ENCODE results near the gene AGO3. TPM values are rescaled to one million over a fixed set of nuclear protein-coding genes. Genes with fewer than 3 reads are reported as not detected.

Gene AGO3
- polyA plus RNA-seq, 2 of the 4 experiments (the other 2 are of a cell fraction), result 3.8 to 14.7 TPM

- TF ChIP-seq TP53 (CRISPR knock-in tag; IDR thresholded peaks at IDR 0.05) (no peak), KDM5A (IDR thresholded peaks at IDR 0.05) (no peak), GATA3 (IDR thresholded peaks at IDR 0.05; ENCODE audit: borderline replicate concordance) (no peak), HOXB5 (CRISPR knock-in tag; IDR thresholded peaks at IDR 0.05) (no peak), JUNB (IDR thresholded peaks at IDR 0.05) (no peak), BCL3 (IDR thresholded peaks at IDR 0.05) (no peak)
- H3K9me3 ChIP-seq, result no peaks in the 10 kb centered on the region
- ChIA-PET POLR2A (no interaction called here), CTCF (no interaction called here)
- WGBS (ENCODE audit: missing lambda C conversion rate), result 30% methylated on average over 3 of the region's 3 CpGs
- DNase-seq (ENCODE audit: low read depth in 1 of 2, low spot score in 1 of 2), result no peak
- H3K27ac ChIP-seq, result no peak overlapping the region
- no peak for FAIRE-seq
- no peak overlapping the region for H3K4me2 ChIP-seq
- H3K4me1 ChIP-seq, result no peaks in the 10 kb centered on the region
- no peak for ATAC-seq
- no peak overlapping the region for H3K4me3 ChIP-seq
Observed at GRCh38 chr1:36081926-36082485, 151.1 kb downstream of the AGO3 start.

- H3K9me3 ChIP-seq, result no peaks in the 10 kb centered on the region
- no peak overlapping the region for H3K4me3 ChIP-seq
- no peak for DNase-seq (ENCODE audit: low read depth in 1 of 2, low spot score in 1 of 2)
- CTCF ChIA-PET, result interaction anchor here (0.9 kb wide), 1 partner anchor 151 kb away, joined by 3 read pairs; no protein-coding TSS in a partner anchor
- TF ChIP-seq SMC3 (IDR thresholded peaks at IDR 0.05) (no peak), POLR2A (IDR thresholded peaks at IDR 0.05; ENCODE audit: low read length) (no peak), MAZ (IDR thresholded peaks at IDR 0.05; ENCODE audit: borderline replicate concordance, low read depth, low read length) (no peak), ZNF302 (CRISPR knock-in tag; IDR thresholded peaks at IDR 0.05) (no peak), ATOH8 (CRISPR knock-in tag; IDR thresholded peaks at IDR 0.05; ENCODE audit: low read depth) (no peak), E2F6 (IDR thresholded peaks at IDR 0.05; ENCODE audit: borderline replicate concordance, low read depth) (no peak), RCOR1 (IDR thresholded peaks at IDR 0.05; ENCODE audit: low read depth, low read length) (no peak), PHF8 (IDR thresholded peaks at IDR 0.05; ENCODE audit: borderline replicate concordance, low read depth) (no peak), FOSL2 (IDR thresholded peaks at IDR 0.05) (no peak), FOSL2 (CRISPR knock-in tag; IDR thresholded peaks at IDR 0.05) (no peak), SREBF2 (IDR thresholded peaks at IDR 0.05) (no peak), BCL3 (IDR thresholded peaks at IDR 0.05) (no peak), RNF2 (IDR thresholded peaks at IDR 0.05; ENCODE audit: borderline replicate concordance, low read depth) (no peak), MAX (IDR thresholded peaks at IDR 0.05) (no peak), EHMT2 (IDR thresholded peaks at IDR 0.05; ENCODE audit: low read depth) (no peak), HOXA7 (CRISPR knock-in tag; IDR thresholded peaks at IDR 0.05) (no peak), NR3C1 (IDR thresholded peaks at IDR 0.05) (no peak), MYC (IDR thresholded peaks at IDR 0.05; ENCODE audit: borderline replicate concordance, low read length) (no peak)
- no peaks in the 10 kb centered on the region for H3K4me1 ChIP-seq
- no peak for ATAC-seq
- 73% methylated on average over 13 of the region's 13 CpGs for WGBS (ENCODE audit: missing lambda C conversion rate)
- POLR2A ChIA-PET, result no interaction called here
- no peak overlapping the region for H3K4me2 ChIP-seq
- no peak for FAIRE-seq
- H3K27ac ChIP-seq, result no peak overlapping the region
Observed at GRCh38 chr1:36083219-36083618, 152.3 kb downstream of the AGO3 start.
